BJ (cell line): Measurements from ENCODE around the gene HIVEP2. TPM values are rescaled to one million over a fixed set of nuclear protein-coding genes. Genes with fewer than 3 reads are reported as not detected.

Experiments used
- CTCF ChIA-PET: fragments of 350-600 bp; formaldehyde crosslinking; extraction: SDS; loops from one replicate; lab custom pipeline; 2021; ENCODE audit warnings: antibody characterized with exemption, inconsistent platforms; lab: Yijun Ruan, JAX
- POLR2A ChIA-PET: fragments of 300-600 bp; sonication (Branson Sonifier 250); formaldehyde crosslinking; extraction: SDS; loops from one replicate; lab custom pipeline; 2021; ENCODE audit warnings: antibody characterized with exemption; lab: Charles Lee
- DNase-seq: peaks from one replicate; pipeline ENCODE4 v3.0.0-alpha.2; 2011; ENCODE audit warnings: low read depth
- H3K27me3 ChIP-seq: 2 replicates; pipeline ENCODE4 v1.6.0; 2011; ENCODE audit warnings: low read length; ENCODE audit not compliant: control insufficient read depth, insufficient read depth
- H3K36me3 ChIP-seq: 2 replicates; pipeline ENCODE4 v1.5.1; 2011; ENCODE audit warnings: low read length; ENCODE audit not compliant: control insufficient read depth, insufficient read depth
- H3K4me3 ChIP-seq: 2 replicates; pipeline ENCODE4 v1.5.1; 2011; ENCODE audit warnings: low read depth, mild to moderate bottlenecking, control low read depth, low read length
- polyA plus RNA-seq: library from polyadenylated mRNA; depleted of rRNA; stranded (reverse); fragments of >200 nt; gene quantifications from 2 replicates; pipeline ENCODE4 v1.2.3, GENCODE V29; 2011
- TF ChIP-seq, protein P1 (sequence below): IDR thresholded peaks from 2 replicates; pipeline ENCODE4 v1.5.1; 2011; ENCODE audit warnings: low read depth, mild to moderate bottlenecking, control low read depth, inconsistent platforms, low read length, moderate library complexity; ENCODE audit not compliant: insufficient read depth

HIVEP2 gene
- polyA plus RNA-seq, 1 experiment, result 3.7 TPM

DNA sequence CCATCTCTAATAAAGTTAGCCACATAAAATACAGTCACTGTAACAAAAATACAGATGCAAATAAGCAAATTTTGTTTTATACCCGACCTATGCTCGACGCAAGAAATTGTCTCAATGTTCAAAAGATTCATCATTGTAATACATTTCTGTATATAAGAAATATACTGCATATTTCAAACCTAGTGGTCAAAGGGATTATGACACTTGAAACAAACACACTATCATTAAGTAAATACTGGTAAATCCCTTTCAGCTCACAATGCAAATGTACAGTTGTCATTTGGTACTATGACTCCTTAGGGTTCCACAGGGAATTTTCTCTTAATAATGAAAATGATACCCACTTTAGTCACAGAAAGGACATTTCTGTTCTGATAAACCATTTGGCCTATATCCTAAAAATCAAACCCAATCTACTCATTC lies 2.2 kb downstream of the HIVEP2 start:
- TF ChIP-seq, protein P1, sequence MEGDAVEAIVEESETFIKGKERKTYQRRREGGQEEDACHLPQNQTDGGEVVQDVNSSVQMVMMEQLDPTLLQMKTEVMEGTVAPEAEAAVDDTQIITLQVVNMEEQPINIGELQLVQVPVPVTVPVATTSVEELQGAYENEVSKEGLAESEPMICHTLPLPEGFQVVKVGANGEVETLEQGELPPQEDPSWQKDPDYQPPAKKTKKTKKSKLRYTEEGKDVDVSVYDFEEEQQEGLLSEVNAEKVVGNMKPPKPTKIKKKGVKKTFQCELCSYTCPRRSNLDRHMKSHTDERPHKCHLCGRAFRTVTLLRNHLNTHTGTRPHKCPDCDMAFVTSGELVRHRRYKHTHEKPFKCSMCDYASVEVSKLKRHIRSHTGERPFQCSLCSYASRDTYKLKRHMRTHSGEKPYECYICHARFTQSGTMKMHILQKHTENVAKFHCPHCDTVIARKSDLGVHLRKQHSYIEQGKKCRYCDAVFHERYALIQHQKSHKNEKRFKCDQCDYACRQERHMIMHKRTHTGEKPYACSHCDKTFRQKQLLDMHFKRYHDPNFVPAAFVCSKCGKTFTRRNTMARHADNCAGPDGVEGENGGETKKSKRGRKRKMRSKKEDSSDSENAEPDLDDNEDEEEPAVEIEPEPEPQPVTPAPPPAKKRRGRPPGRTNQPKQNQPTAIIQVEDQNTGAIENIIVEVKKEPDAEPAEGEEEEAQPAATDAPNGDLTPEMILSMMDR, result peak; percentile 42
- Histone ChIP-seq H3K36me3 (no peaks in the 10 kb centered on the region), H3K4me3 (no peak overlapping the region), H3K27me3 (no peaks in the 10 kb centered on the region)
- CTCF ChIA-PET, result interaction anchor here (0.9 to 1.4 kb wide), 4 partner anchors 8 to 250 kb away, joined by 3 read pairs; no protein-coding TSS in a partner anchor
- DNase-seq, result no peak
- POLR2A ChIA-PET, result no interaction called here

DNA sequence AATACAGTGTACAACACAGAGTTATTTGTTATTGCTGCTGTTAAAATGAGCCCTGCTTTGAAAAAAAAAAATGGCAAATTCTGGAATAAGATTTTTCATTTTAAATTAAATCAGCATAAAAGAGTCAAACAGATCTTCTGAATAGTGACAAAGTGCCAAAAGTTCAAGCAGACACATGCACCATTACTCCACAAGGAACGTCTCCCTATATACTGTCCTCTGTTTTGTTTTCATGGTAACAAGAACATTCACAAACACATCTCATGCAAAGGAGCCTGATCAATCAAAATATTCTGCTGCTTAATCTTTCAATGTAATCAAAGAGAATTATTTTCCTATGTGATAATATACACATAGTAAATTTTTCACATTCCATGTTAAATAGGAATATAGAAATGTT lies 2.7 kb downstream of the HIVEP2 start:
- Histone ChIP-seq H3K36me3 (no peaks in the 10 kb centered on the region), H3K4me3 (no peak overlapping the region), H3K27me3 (no peaks in the 10 kb centered on the region)
- TF ChIP-seq, protein P1, result no peak
- DNase-seq, result no peak
- POLR2A ChIA-PET, result no interaction called here
- CTCF ChIA-PET, result interaction anchor here (0.9 kb wide), 1 partner anchor 52 kb away, joined by 3 read pairs; no protein-coding TSS in a partner anchor

DNA sequence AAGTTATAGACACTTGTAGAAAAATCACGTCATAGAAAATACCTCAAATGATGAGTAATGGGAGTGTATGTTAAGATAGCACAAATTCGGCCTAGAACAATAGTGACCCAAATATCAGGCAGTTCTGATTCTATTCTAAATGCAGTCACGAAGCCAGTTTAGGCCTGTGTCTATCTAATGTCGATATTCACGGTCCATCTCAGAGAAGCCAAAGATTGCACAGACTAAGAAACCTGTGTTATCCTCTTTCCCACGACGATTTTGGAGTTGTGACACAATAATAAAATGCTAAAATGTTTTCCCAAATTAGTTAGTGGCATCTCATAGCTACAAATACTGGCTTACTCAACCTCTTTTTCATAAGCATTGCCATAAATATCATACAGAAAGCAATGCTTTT lies 4.0 kb downstream of the HIVEP2 start:
- ChIA-PET CTCF (interaction anchor here (0.7 kb wide), 1 partner anchor 339 kb away, joined by 3 read pairs; no protein-coding TSS in a partner anchor), POLR2A (no interaction called here)
- Histone ChIP-seq H3K27me3 (no peaks in the 10 kb centered on the region), H3K36me3 (no peaks in the 10 kb centered on the region), H3K4me3 (no peak overlapping the region)
- no peak for DNase-seq
- TF ChIP-seq, protein P1, result no peak

DNA sequence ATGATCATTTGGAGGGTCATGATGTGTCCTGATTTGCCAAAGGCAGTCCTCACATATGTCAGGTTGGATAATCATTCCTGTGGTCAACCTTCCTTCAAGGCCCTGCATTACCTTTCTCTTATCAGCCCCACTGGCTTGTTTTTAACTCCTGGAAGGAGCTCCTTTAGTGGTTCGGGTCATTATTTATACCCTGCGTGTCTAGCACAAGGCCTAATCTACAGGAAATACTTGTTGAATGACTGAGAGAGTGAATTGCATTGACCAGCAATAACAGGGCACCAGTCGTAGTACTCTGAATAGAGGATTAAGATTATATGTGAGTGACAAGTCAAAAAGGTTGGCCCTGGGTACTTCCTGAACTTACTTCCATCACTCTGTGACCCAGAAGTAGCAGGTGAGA lies 4.5 kb downstream of the HIVEP2 start:
- Histone ChIP-seq H3K4me3 (no peak overlapping the region), H3K36me3 (no peaks in the 10 kb centered on the region), H3K27me3 (no peaks in the 10 kb centered on the region)
- DNase-seq, result no peak
- ChIA-PET CTCF (interaction anchor here (0.6 to 0.7 kb wide), 2 partner anchors 131 to 339 kb away, joined by 3 to 5 read pairs; no protein-coding TSS in a partner anchor), POLR2A (no interaction called here)
- TF ChIP-seq, protein P1, result no peak

DNA sequence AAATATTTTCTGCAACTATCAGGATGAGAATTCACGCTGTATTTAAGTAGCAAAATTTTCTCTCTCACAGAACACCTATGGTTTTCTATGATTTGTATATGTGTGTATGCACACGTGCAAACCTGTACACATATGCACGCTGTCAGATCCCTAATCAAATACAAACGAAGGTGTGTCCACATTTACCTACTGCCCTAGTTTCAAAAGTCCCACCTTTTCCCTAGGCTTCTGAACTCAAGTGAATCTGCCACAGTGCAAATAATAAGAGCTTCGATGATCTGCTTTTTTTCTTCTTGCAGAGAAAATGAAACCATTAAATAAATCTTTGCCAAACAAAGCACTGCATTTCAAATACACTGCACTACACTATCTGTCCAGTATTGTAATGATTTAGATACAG lies 6.5 kb downstream of the HIVEP2 start:
- POLR2A ChIA-PET, result no interaction called here

More for the DNA sequence above, 6.5 kb downstream of the HIVEP2 start:
- no peaks in the 10 kb centered on the region for H3K27me3 ChIP-seq
- no peak overlapping the region for H3K4me3 ChIP-seq
- H3K36me3 ChIP-seq, result no peaks in the 10 kb centered on the region
- TF ChIP-seq, protein P1, result no peak
- DNase-seq, result no peak
- CTCF ChIA-PET, result interaction anchor here (1.5 kb wide), 1 partner anchor 12 kb away, joined by 6 read pairs; no protein-coding TSS in a partner anchor
